HepG2 (cell line): Measurements from ENCODE around the gene OR10P1. TPM values are rescaled to one million over a fixed set of nuclear protein-coding genes. Genes with fewer than 3 reads are reported as not detected.

Experiments
- polyA plus RNA-seq, 8 experiments: library from polyadenylated mRNA; depleted of rRNA in 3 of 8; stranded (reverse) in 7 of 8; unstranded in 1 of 8; fragments of >200 nt; fragmentation: Illumina TruSeq in 4 of 8; extraction: Trizol in 4 of 8; gene quantifications; 2 replicates each; pipeline versions ENCODE4 v1.2.1 to v1.2.3, GENCODE V29; 2011 to 2016; ENCODE audit warnings: low read depth in 4 of 8, missing spikeins in 1 of 8, mixed read lengths in 1 of 8; ENCODE audit not compliant: insufficient read depth in 1 of 8
- small RNA-seq, 3 experiments: library from RNA; depleted of rRNA; stranded (forward); fragments of <200 nt; gene quantifications; one replicate each; pipeline ENCODE3, GENCODE V24; 2012; ENCODE audit warnings: low read depth in 2 of 3, low replicate concordance in 1 of 3; ENCODE audit not compliant: insufficient read length in 3 of 3, insufficient read depth in 2 of 3
- total RNA-seq, 5 experiments: library from RNA; depleted of rRNA; stranded (reverse); fragments of >200 nt; fragmentation: Illumina TruSeq; extraction: Trizol; gene quantifications; 2 replicates each; pipeline ENCODE4 v1.2.3, GENCODE V29; 2016; ENCODE audit warnings: low read depth in 1 of 5

The OR10P1 gene
- total and polyA plus RNA-seq, 2 of the 13 experiments (the other 11 are each of a cell fraction or from before 2014, with no cell fraction given): not detected

Small RNAs within 50 kb of the gene (small RNA-seq; reads per million reads assigned to genes)
- 0 reads per million in 3 experiments for gene AC009779.5

Other genes with a start within 250 kb of the OR10P1 start
- gene OR6C65, start 236.4 kb upstream of the OR10P1 start, total RNA-seq (2016; rRNA removed; fragmentation: Illumina TruSeq; extraction: Trizol): not detected in 2 replicates
- gene OR6C65, start 236.4 kb upstream of the OR10P1 start, polyA plus RNA-seq (2011; rRNA removed): not detected in 2 replicates
- gene OR6C76, start 210.6 kb upstream of the OR10P1 start, total RNA-seq (2016; rRNA removed; fragmentation: Illumina TruSeq; extraction: Trizol): not detected in 2 replicates
- gene OR6C76, start 210.6 kb upstream of the OR10P1 start, polyA plus RNA-seq (2011; rRNA removed): not detected in 2 replicates
- not detected in 2 replicates for gene OR6C2, start 192.8 kb upstream of the OR10P1 start, total RNA-seq (2016; rRNA removed; fragmentation: Illumina TruSeq; extraction: Trizol)
- gene OR6C2, start 192.8 kb upstream of the OR10P1 start, polyA plus RNA-seq (2011; rRNA removed): not detected in 2 replicates
- gene OR6C70, start 166.8 kb upstream of the OR10P1 start, total RNA-seq (2016; rRNA removed; fragmentation: Illumina TruSeq; extraction: Trizol): not detected in 2 replicates
- not detected in 2 replicates for gene OR6C70, start 166.8 kb upstream of the OR10P1 start, polyA plus RNA-seq (2011; rRNA removed)
- gene OR6C68, start 144.5 kb upstream of the OR10P1 start, total RNA-seq (2016; rRNA removed; fragmentation: Illumina TruSeq; extraction: Trizol): not detected in 2 replicates
- not detected in 2 replicates for gene OR6C68, start 144.5 kb upstream of the OR10P1 start, polyA plus RNA-seq (2011; rRNA removed)
- gene OR6C4, start 87.3 kb upstream of the OR10P1 start, total RNA-seq (2016; rRNA removed; fragmentation: Illumina TruSeq; extraction: Trizol): not detected in 2 replicates
- gene OR6C4, start 87.3 kb upstream of the OR10P1 start, polyA plus RNA-seq (2011; rRNA removed): not detected in 2 replicates
- not detected in 2 replicates for gene OR2AP1, start 64.4 kb upstream of the OR10P1 start, total RNA-seq (2016; rRNA removed; fragmentation: Illumina TruSeq; extraction: Trizol)
- not detected in 2 replicates for gene OR2AP1, start 64.4 kb upstream of the OR10P1 start, polyA plus RNA-seq (2011; rRNA removed)
- gene ITGA7, start 71.0 kb downstream of the OR10P1 start, total RNA-seq (2016; rRNA removed; fragmentation: Illumina TruSeq; extraction: Trizol): 0.24 and 0.75 TPM in 2 replicates
- 0.65 and 1.8 TPM in 2 replicates for gene ITGA7, start 71.0 kb downstream of the OR10P1 start, polyA plus RNA-seq (2011; rRNA removed)
- 95.3 and 99.7 TPM in 2 replicates for gene BLOC1S1, start 79.2 kb downstream of the OR10P1 start, total RNA-seq (2016; rRNA removed; fragmentation: Illumina TruSeq; extraction: Trizol)
- 50.5 and 55.1 TPM in 2 replicates for gene BLOC1S1, start 79.2 kb downstream of the OR10P1 start, polyA plus RNA-seq (2011; rRNA removed)
- gene RDH5, start 83.5 kb downstream of the OR10P1 start, total RNA-seq (2016; rRNA removed; fragmentation: Illumina TruSeq; extraction: Trizol): 1.0 and 2.6 TPM in 2 replicates
- 5.7 TPM in 2 replicates for gene RDH5, start 83.5 kb downstream of the OR10P1 start, polyA plus RNA-seq (2011; rRNA removed)
- 134 and 277 TPM in 2 replicates for gene CD63, start 92.1 kb downstream of the OR10P1 start, total RNA-seq (2016; rRNA removed; fragmentation: Illumina TruSeq; extraction: Trizol)
- 211 and 234 TPM in 2 replicates for gene CD63, start 92.1 kb downstream of the OR10P1 start, polyA plus RNA-seq (2011; rRNA removed)
- 1.4 and 1.5 TPM in 2 replicates for gene GDF11, start 106.2 kb downstream of the OR10P1 start, total RNA-seq (2016; rRNA removed; fragmentation: Illumina TruSeq; extraction: Trizol)
- gene GDF11, start 106.2 kb downstream of the OR10P1 start, polyA plus RNA-seq (2011; rRNA removed): 0.63 and 1.0 TPM in 2 replicates
- gene SARNP, start 180.8 kb downstream of the OR10P1 start, total RNA-seq (2016; rRNA removed; fragmentation: Illumina TruSeq; extraction: Trizol): 95.4 and 137 TPM in 2 replicates
- gene SARNP, start 180.8 kb downstream of the OR10P1 start, polyA plus RNA-seq (2011; rRNA removed): 46.4 and 59.0 TPM in 2 replicates
- 14.8 and 28.6 TPM in 2 replicates for gene ORMDL2, start 181.1 kb downstream of the OR10P1 start, total RNA-seq (2016; rRNA removed; fragmentation: Illumina TruSeq; extraction: Trizol)
- 24.0 and 30.2 TPM in 2 replicates for gene ORMDL2, start 181.1 kb downstream of the OR10P1 start, polyA plus RNA-seq (2011; rRNA removed)
- 22.4 and 23.9 TPM in 2 replicates for gene DNAJC14, start 192.7 kb downstream of the OR10P1 start, total RNA-seq (2016; rRNA removed; fragmentation: Illumina TruSeq; extraction: Trizol)
- gene DNAJC14, start 192.7 kb downstream of the OR10P1 start, polyA plus RNA-seq (2011; rRNA removed): 4.3 and 6.4 TPM in 2 replicates
- gene MMP19, start 206.0 kb downstream of the OR10P1 start, total RNA-seq (2016; rRNA removed; fragmentation: Illumina TruSeq; extraction: Trizol): 0.07 TPM in 1 of 2 replicates, not detected in the other
- gene MMP19, start 206.0 kb downstream of the OR10P1 start, polyA plus RNA-seq (2011; rRNA removed): 0.08 and 0.16 TPM in 2 replicates